22Rv1 (cell line): ENCODE measurements around the gene SMCO2.

Source experiments
- CTCF ChIP-seq: fragments of 450-650 bp; IDR thresholded peaks from 2 replicates; pipeline ENCODE4 v1.5.1; 2017; ENCODE audit warnings: mild to moderate bottlenecking
- ZFX ChIP-seq: fragments of 450-650 bp; IDR thresholded peaks from 2 replicates; pipeline ENCODE4 v1.6.1; 2017; ENCODE audit warnings: antibody characterized with exemption, borderline replicate concordance

GRCh38 chr12:27491226-27491625 is 44.7 kb downstream of the SMCO2 start:
- TF ChIP-seq CTCF (no peak), ZFX (no peak)
